Neural cell (in vitro differentiated cells): ENCODE data around the gene CNTNAP5. TPM values are rescaled to one million over a fixed set of nuclear protein-coding genes. Genes with fewer than 3 reads are reported as not detected.
A peak's percentile ranks its signal among the peaks of the same experiment; 100 is the strongest.

Source experiments
- H2AFZ ChIP-seq: fragments of 200-600, 300-800 bp; sonication (generic), shearing (Covaris generic); 2 replicates; pipeline ENCODE4 v1.6.0; 2014; ENCODE audit warnings: low read depth, mild to moderate bottlenecking, antibody characterized with exemption, low read length, moderate library complexity
- H3F3A ChIP-seq: fragments of 200-600 bp; shearing (Covaris generic); 2 replicates; pipeline ENCODE4 v1.6.1; 2016; ENCODE audit warnings: mild to moderate bottlenecking, moderate library complexity, mixed read lengths, antibody characterized with exemption, low read length; ENCODE audit not compliant: insufficient read depth, poor library complexity, severe bottlenecking
- H3K27ac ChIP-seq: fragments of 200-600, 300-800 bp; sonication (generic), shearing (Covaris generic); 2 replicates; pipeline ENCODE4 v1.5.1; 2014; ENCODE audit warnings: mild to moderate bottlenecking, low read length, moderate library complexity
- H3K27me3 ChIP-seq: fragments of 300-800, 200-600 bp; sonication (generic), shearing (Covaris generic); 2 replicates; pipeline ENCODE4 v1.6.0; 2014; ENCODE audit warnings: mild to moderate bottlenecking, low read depth, low read length, moderate library complexity; ENCODE audit not compliant: insufficient read depth
- H3K36me3 ChIP-seq: fragments of 300-800, 200-600 bp; sonication (generic), shearing (Covaris generic); 2 replicates; pipeline ENCODE4 v1.5.1; 2014; ENCODE audit warnings: mild to moderate bottlenecking, antibody characterized with exemption, low read length, moderate library complexity; ENCODE audit not compliant: insufficient read depth
- H3K4me2 ChIP-seq: fragments of 300-800, 200-600 bp; sonication (generic), shearing (Covaris generic); 2 replicates; pipeline ENCODE4 v1.6.0; 2014; ENCODE audit warnings: mild to moderate bottlenecking, low read length
- H3K4me3 ChIP-seq: fragments of 300-800, 200-600 bp; sonication (generic), shearing (Covaris generic); 2 replicates; pipeline ENCODE4 v1.5.1; 2014; ENCODE audit warnings: mild to moderate bottlenecking, low read length, moderate library complexity
- H3K79me2 ChIP-seq: fragments of 200-600 bp; shearing (Covaris generic); replicated peaks from 2 replicates; pipeline ENCODE4 v1.6.0; 2014; ENCODE audit warnings: mild to moderate bottlenecking, low read length, moderate library complexity; ENCODE audit not compliant: insufficient read depth
- H3K9ac ChIP-seq: fragments of 300-800, 200-600 bp; sonication (generic), shearing (Covaris generic); 2 replicates; pipeline ENCODE4 v1.6.1; 2016; ENCODE audit warnings: mild to moderate bottlenecking, low read length, mixed read lengths
- H3K9me2 ChIP-seq: fragments of 200-600 bp; shearing (Covaris generic); 2 replicates; pipeline ENCODE4 v1.6.1; 2016; ENCODE audit warnings: mild to moderate bottlenecking, low read length, mixed read lengths; ENCODE audit not compliant: insufficient read depth
- H3K9me3 ChIP-seq: fragments of 200-600, 300-800 bp; sonication (generic), shearing (Covaris generic); 2 replicates; pipeline ENCODE4 v1.6.1; 2016; ENCODE audit warnings: mild to moderate bottlenecking, mixed run types, low read length, moderate library complexity, mixed read lengths
- H4K20me1 ChIP-seq: fragments of 200-600 bp; shearing (Covaris generic); 2 replicates; pipeline ENCODE4 v1.6.1; 2016; ENCODE audit warnings: mild to moderate bottlenecking, mixed run types; ENCODE audit not compliant: insufficient read depth
- CTCF ChIP-seq: fragments of 450-650 bp; IDR thresholded peaks from 2 replicates; pipeline ENCODE4 v1.5.1; 2014; ENCODE audit warnings: antibody characterized with exemption, mild to moderate bottlenecking, moderate library complexity; ENCODE audit not compliant: poor library complexity, severe bottlenecking
- EP300 ChIP-seq: fragments of 450-650 bp; conservative IDR thresholded peaks from 2 replicates; pipeline ENCODE4 v1.6.1; 2014; ENCODE audit warnings: antibody characterized with exemption, mild to moderate bottlenecking, moderate library complexity; ENCODE audit not compliant: poor library complexity, severe bottlenecking
- EZH2 ChIP-seq: fragments of 200-600, 300-800 bp; shearing (Covaris generic), sonication (generic); IDR thresholded peaks from 2 replicates; pipeline ENCODE4 v1.6.1; 2014; ENCODE audit warnings: antibody characterized with exemption, low read length, borderline replicate concordance, mild to moderate bottlenecking; ENCODE audit not compliant: insufficient read depth, poor library complexity, severe bottlenecking
- MXI1 ChIP-seq: fragments of 450-650 bp; conservative IDR thresholded peaks from 2 replicates; pipeline ENCODE4 v1.6.1; 2014; ENCODE audit warnings: antibody characterized with exemption, mild to moderate bottlenecking; ENCODE audit not compliant: poor library complexity, severe bottlenecking
- POLR2AphosphoS5 ChIP-seq: IDR thresholded peaks from 2 replicates; pipeline ENCODE4 v1.6.1; 2012
- RAD21 ChIP-seq: fragments of 450-650 bp; conservative IDR thresholded peaks from 2 replicates; pipeline ENCODE4 v1.6.1; 2014; ENCODE audit warnings: antibody characterized with exemption, mild to moderate bottlenecking, moderate library complexity
- REST ChIP-seq: IDR thresholded peaks from 2 replicates; pipeline ENCODE4 v1.6.1; 2012; ENCODE audit warnings: borderline replicate concordance
- SMC3 ChIP-seq: fragments of 450-650 bp; conservative IDR thresholded peaks from 2 replicates; pipeline ENCODE4 v1.6.1; 2014; ENCODE audit warnings: antibody characterized with exemption, mild to moderate bottlenecking, moderate library complexity; ENCODE audit not compliant: poor library complexity
- TAF1 ChIP-seq: IDR thresholded peaks from 2 replicates; pipeline ENCODE4 v1.6.1; 2012; ENCODE audit warnings: low read depth
- polyA plus RNA-seq: library from polyadenylated mRNA; depleted of rRNA; stranded (reverse); fragments of >200 nt; gene quantifications from 2 replicates; pipeline ENCODE4 v1.2.3, GENCODE V29; 2014

Gene CNTNAP5
- polyA plus RNA-seq, 1 donor from 2014 or later: 19.3 TPM

GRCh38 chr2:124024561-124025170 lies 421 bp upstream of the CNTNAP5 start:
- Histone ChIP-seq H2AFZ (peak overlapping the region; percentile 37), H3K36me3 (no peaks in the 10 kb centered on the region), H3K9ac (peak overlapping the region; percentile 74), H3K9me3 (no peaks in the 10 kb centered on the region), H4K20me1 (no peaks in the 10 kb centered on the region), H3K27me3 (no peaks in the 10 kb centered on the region), H3K79me2 (peaks cover 54% of the 10 kb centered on the region), H3K27ac (peak overlapping the region; percentile 73), H3K9me2 (no peaks in the 10 kb centered on the region), H3K4me2 (peak overlapping the region; percentile 82), H3K4me3 (peak overlapping the region; percentile 75), H3F3A (no peaks in the 10 kb centered on the region)
- no peak for TF ChIP-seq POLR2AphosphoS5
- no peak for TF ChIP-seq EZH2
- TF ChIP-seq SMC3: peak; percentile 48
- TF ChIP-seq MXI1: peak; percentile 43
- peak; percentile 95 for TF ChIP-seq REST
- TF ChIP-seq RAD21: peak; percentile 57
- no peak for TF ChIP-seq TAF1
- no peak for TF ChIP-seq EP300
- TF ChIP-seq CTCF: no peak

GRCh38 chr2:124025891-124026434 lies 876 bp downstream of the CNTNAP5 start:
- H3F3A ChIP-seq: no peaks in the 10 kb centered on the region
- peak overlapping the region; percentile 74 for H3K9ac ChIP-seq
- no peaks in the 10 kb centered on the region for H4K20me1 ChIP-seq
- H3K36me3 ChIP-seq: no peaks in the 10 kb centered on the region
- peak overlapping the region; percentile 73 for H3K27ac ChIP-seq
- no peaks in the 10 kb centered on the region for H3K9me2 ChIP-seq
- TF ChIP-seq EZH2 (no peak), MXI1 (peak; percentile 7), EP300 (no peak)
- no peaks in the 10 kb centered on the region for H3K9me3 ChIP-seq
- H3K4me2 ChIP-seq: peak overlapping the region; percentile 64
- H3K79me2 ChIP-seq: peaks cover 67% of the 10 kb centered on the region
- H2AFZ ChIP-seq: no peak overlapping the region
- peak overlapping the region; percentile 75 for H3K4me3 ChIP-seq
- H3K27me3 ChIP-seq: no peaks in the 10 kb centered on the region
